GM13977 (cell line): ENCODE results near the gene LRRC57.

Experiments
- DNase-seq: peaks from one replicate; pipeline ENCODE4 v3.0.0; 2012; ENCODE audit warnings: low spot score
- CTCF ChIP-seq: IDR thresholded peaks from 2 replicates; pipeline ENCODE4 v1.5.1; 2012; ENCODE audit warnings: mild to moderate bottlenecking, control low read depth; ENCODE audit not compliant: insufficient read depth; ENCODE audit errors: extremely low read depth, missing control alignments
- in situ Hi-C: fragments of 300-500 bp; cut with MboI; formaldehyde crosslinking; loops from one replicate; pipeline ENCODE4 v1.12.0; 2022; ENCODE audit warnings: low sequenced_read_pairs, low pct_unique_long_range_greater_than_20kb, mixed read lengths, inconsistent platforms; ENCODE audit not compliant: unreplicated experiment

Gene LRRC57

GRCh38 chr15:42493679-42494078 is 54.9 kb downstream of the LRRC57 start:
- TF ChIP-seq CTCF = no peak
- in situ Hi-C loops = no loop called here
- DNase-seq = no peak

GRCh38 chr15:42491539-42492225 is 56.9 kb downstream of the LRRC57 start:
- DNase-seq = no peak
- no peak for TF ChIP-seq CTCF
- in situ Hi-C loops = no loop called here

- TF ChIP-seq CTCF = peak; percentile 19
- in situ Hi-C loops = no loop called here
- peak; percentile 92 for DNase-seq
Observed at GRCh38 chr15:42490671-42491538, 57.7 kb downstream of the LRRC57 start, which contains the start of gene ZNF106. TSS of gene ZNF106 (minus strand) at chr15:42491141. CDS start at chr15:42472289, 18,852 bp downstream.

DNA sequence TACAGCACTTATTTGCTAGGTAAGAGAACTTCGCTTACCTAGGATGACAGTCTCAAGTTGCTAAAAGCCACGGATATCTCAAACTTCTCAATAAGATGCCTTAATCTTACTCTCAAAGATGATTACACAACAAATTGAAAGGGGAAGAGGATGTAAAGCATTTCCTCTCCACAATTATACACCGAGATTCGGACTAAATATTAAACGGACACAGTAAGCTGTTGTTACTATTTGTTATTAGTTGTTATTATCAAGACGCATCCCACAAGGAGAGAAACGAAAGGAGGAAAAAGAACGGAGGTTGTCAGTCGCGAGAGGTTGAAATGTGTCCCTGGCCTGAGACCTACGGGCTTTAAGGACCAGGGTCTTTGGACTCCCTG is 58.3 kb downstream of the LRRC57 start:
- DNase-seq = peak; percentile 34
- in situ Hi-C loops = no loop called here
- TF ChIP-seq CTCF = no peak
